ENCODE measurements around the gene DIRAS1. TPM values are rescaled to one million over a fixed set of nuclear protein-coding genes. Genes with fewer than 3 reads are reported as not detected.

The DIRAS1 gene
- total RNA-seq, 1 experiment from 2014 or later = 7.8 TPM

DNA sequence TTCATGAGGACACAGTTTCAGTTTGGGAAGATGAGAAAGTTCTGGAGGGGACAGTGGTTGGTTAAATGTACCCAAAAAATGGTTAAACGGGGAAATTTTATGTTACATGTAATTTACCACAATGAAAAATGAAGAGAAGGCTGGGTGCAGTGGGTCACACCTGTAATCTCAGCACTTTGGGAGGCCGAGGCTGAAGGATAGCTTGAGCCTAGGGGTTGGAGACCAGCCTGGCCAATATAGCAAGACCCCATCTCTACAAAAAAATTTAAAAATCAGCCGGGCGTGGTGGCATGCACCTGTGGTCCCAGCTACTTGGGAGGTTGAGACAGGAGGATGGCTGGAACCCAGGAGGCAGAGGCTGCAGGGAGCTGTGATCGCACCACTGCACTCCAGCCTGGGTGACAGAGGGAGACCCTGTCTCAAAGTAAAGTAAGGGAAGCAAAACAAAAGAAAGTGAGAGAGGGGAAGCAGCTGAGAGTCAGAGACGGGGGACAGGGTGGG is 35.9 kb downstream of the DIRAS1 start:
- no peak overlapping the region for H3K56ac ChIP-seq (ENCODE audit: insufficient read length, low read depth, low read length)
- H3K27ac ChIP-seq (ENCODE audit: insufficient read length, low read depth, low read length) = no peak overlapping the region
- H4K91ac ChIP-seq (ENCODE audit: insufficient read length, low read depth, low read length) = no peak overlapping the region
- H3K79me1 ChIP-seq (ENCODE audit: insufficient read depth, low read depth, low read length, poor library complexity, severe bottlenecking) = no peaks in the 10 kb centered on the region
- no peak overlapping the region for H4K8ac ChIP-seq (replicated peaks; ENCODE audit: insufficient read length, low read depth, low read length)
- H3K4me1 Mint-ChIP-seq = peaks cover 2% of the 10 kb centered on the region in 2 experiments; a peak in 1 of 4 replicates
- H3K36me3 Mint-ChIP-seq (ENCODE audit: insufficient read depth in 1 of 3, low read depth in 3 of 3) = peaks cover 0 to 5% (median 5%) of the 10 kb centered on the region in 3 experiments; a peak in 5 of 7 replicates
- H3K4me2 ChIP-seq (ENCODE audit: insufficient read depth, insufficient read length, low read length) = no peak overlapping the region
- H2AFZ ChIP-seq (ENCODE audit: low read length) = no peak overlapping the region
- no peak overlapping the region for H2BK15ac ChIP-seq (ENCODE audit: low read depth, low read length)
- no peaks in the 10 kb centered on the region for H4K20me1 ChIP-seq (ENCODE audit: control insufficient read depth, insufficient read depth, insufficient read length)
- H2AK5ac ChIP-seq (ENCODE audit: insufficient read length, low read length) = no peak overlapping the region
- DNase-seq = no peak
- H3T11ph ChIP-seq (ENCODE audit: low read length) = no peak overlapping the region
- H3K79me2 ChIP-seq (ENCODE audit: insufficient read depth, low read length) = no peaks in the 10 kb centered on the region
- H3K4me3 Mint-ChIP-seq = no peak overlapping the region
- H2BK5ac ChIP-seq (ENCODE audit: insufficient read length, low read length) = no peak overlapping the region
- no peak overlapping the region for H2BK120ac ChIP-seq (ENCODE audit: low read depth, low read length, poor library complexity, severe bottlenecking)
- no peak for TF ChIP-seq CTCF (conservative IDR thresholded peaks at IDR 0.05)
- H2BK12ac ChIP-seq (ENCODE audit: insufficient read length, low read depth, low read length) = no peak overlapping the region
- no peaks in the 10 kb centered on the region for H3K27me3 ChIP-seq (ENCODE audit: insufficient read depth, low read length)
- no peaks in the 10 kb centered on the region for H3K4me1 ChIP-seq (ENCODE audit: insufficient read depth, low read length)
- H3K4ac ChIP-seq (ENCODE audit: low read depth, low read length) = no peak overlapping the region
- H3K27ac Mint-ChIP-seq = peak overlapping the region in 1 of 3 experiments; percentile 51; a peak in 1 of 7 replicates
- H3K27me3 Mint-ChIP-seq (ENCODE audit: low read depth) = no peaks in the 10 kb centered on the region; the same call in 1 of the 2 replicates
- no peak overlapping the region for H3K18ac ChIP-seq (ENCODE audit: insufficient read length, low read depth, low read length)
- H3K9ac ChIP-seq (ENCODE audit: extremely low read depth, insufficient read length, low read length) = no peak overlapping the region
- H4K5ac ChIP-seq (ENCODE audit: insufficient read length, low read depth, low read length) = no peak overlapping the region
- no CpG with 5 or more reads among the region's 6 CpGs for WGBS (ENCODE audit: extremely low coverage, insufficient read length, low lambda C conversion rate)
- no peak overlapping the region for H3K23ac ChIP-seq (ENCODE audit: insufficient read length, low read depth, low read length)
- no peaks in the 10 kb centered on the region for H3K23me2 ChIP-seq (ENCODE audit: insufficient read length, low read depth, low read length, poor library complexity, severe bottlenecking)
- no peak overlapping the region for H3K14ac ChIP-seq (ENCODE audit: insufficient read depth, low read length)
- no peaks in the 10 kb centered on the region for H3K9me3 ChIP-seq (ENCODE audit: control insufficient read depth, low read depth, low read length)
- no peaks in the 10 kb centered on the region for H3K9me3 Mint-ChIP-seq
- H2BK20ac ChIP-seq (ENCODE audit: low read depth, low read length, poor library complexity, severe bottlenecking) = no peak overlapping the region

Data from H9 (cell line).